Large intestine (tissue), 3 donors: ENCODE results near the gene ANKS6. TPM values are rescaled to one million over a fixed set of nuclear protein-coding genes. Genes with fewer than 3 reads are reported as not detected.
A peak's percentile ranks its signal among the peaks of the same experiment; 100 is the strongest.

ENCODE experiments used
- DNase-seq, 2 donors: peaks; one replicate each; pipeline versions ENCODE4 v3.0.0 to v3.0.0-alpha.2; 2013
- H3K27ac ChIP-seq: one replicate; pipeline ENCODE4 v1.5.1; 2013; ENCODE audit warnings: low read length
- H3K27me3 ChIP-seq: 2 replicates; pipeline ENCODE4 v1.6.1; 2013; ENCODE audit warnings: low read length; ENCODE audit not compliant: control insufficient read depth, insufficient read depth
- H3K36me3 ChIP-seq: 2 replicates; pipeline ENCODE4 v1.6.1; 2013; ENCODE audit warnings: low read length; ENCODE audit not compliant: control insufficient read depth, insufficient read depth
- H3K4me1 ChIP-seq: one replicate; pipeline ENCODE4 v1.6.1; 2013; ENCODE audit warnings: low read length; ENCODE audit not compliant: control insufficient read depth, insufficient read depth
- H3K4me3 ChIP-seq: one replicate; pipeline ENCODE4 v1.5.1; 2013; ENCODE audit warnings: low read length
- H3K9me3 ChIP-seq: one replicate; pipeline ENCODE4 v1.6.1; 2013; ENCODE audit warnings: mild to moderate bottlenecking, low read depth, low read length, moderate library complexity; ENCODE audit not compliant: control insufficient read depth
- WGBS: methylation state at CpG from one replicate; pipeline ENCODE4 v1.1.5; 2013; ENCODE audit warnings: low lambda C conversion rate; ENCODE audit not compliant: insufficient coverage; 5-methylcytosine and 5-hydroxymethylcytosine counted together
- polyA plus RNA-seq: library from polyadenylated mRNA; unstranded; fragments of 120-200 nt; gene quantifications from one replicate; pipeline ENCODE4 v1.2.1, GENCODE V29; 2013

The ANKS6 gene
- polyA plus RNA-seq, 1 donor = 36.9 TPM

GRCh38 chr9:98807070-98807813 lies 10.9 kb upstream of the ANKS6 start, which contains the start of gene GALNT12:
Gene GALNT12 (plus strand): TSS chr9:98807670. CDS start chr9:98807699, 29 bp downstream.
- peaks cover 41% of the 10 kb centered on the region for H3K4me1 ChIP-seq

GRCh38 chr9:98806394-98807035 lies 10.2 kb upstream of the ANKS6 start:
- WGBS = 90% methylated on average over 2 of the region's 8 CpGs
- Histone ChIP-seq H3K27me3 (peaks cover 2% of the 10 kb centered on the region), H3K4me1 (peaks cover 41% of the 10 kb centered on the region)

More at GRCh38 chr9:98807070-98807813, 10.9 kb upstream of the ANKS6 start, which contains the start of gene GALNT12:
- Histone ChIP-seq H3K27ac (peak within 1 kb of the TSS; percentile 60), H3K4me3 (peak within 1 kb of the TSS; percentile 60), H3K36me3 (no peaks in the 10 kb centered on the region), H3K9me3 (no peaks in the 10 kb centered on the region), H3K27me3 (peaks cover 2% of the 10 kb centered on the region)
- WGBS = no CpG with 5 or more reads among the region's 51 CpGs
- DNase-seq = peak; percentile 40 to 74

GRCh38 chr9:98805506-98806272 lies 9.3 kb upstream of the ANKS6 start:
- no peaks in the 10 kb centered on the region for H3K36me3 ChIP-seq
- H3K27me3 ChIP-seq = peaks cover 2% of the 10 kb centered on the region
- no peak overlapping the region for H3K27ac ChIP-seq
- WGBS = no CpG with 5 or more reads among the region's 8 CpGs
- no peaks in the 10 kb centered on the region for H3K9me3 ChIP-seq
- no peak overlapping the region for H3K4me3 ChIP-seq
- H3K4me1 ChIP-seq = peaks cover 41% of the 10 kb centered on the region
- DNase-seq = peak; percentile 86 to 91

More at GRCh38 chr9:98806394-98807035, 10.2 kb upstream of the ANKS6 start:
- no peak for DNase-seq
- Histone ChIP-seq H3K36me3 (no peaks in the 10 kb centered on the region), H3K4me3 (no peak overlapping the region), H3K9me3 (no peaks in the 10 kb centered on the region), H3K27ac (peak overlapping the region; percentile 26)

GRCh38 chr9:98804083-98804482 lies 7.7 kb upstream of the ANKS6 start:
- Histone ChIP-seq H3K27me3 (peaks cover 2% of the 10 kb centered on the region), H3K9me3 (no peaks in the 10 kb centered on the region), H3K27ac (no peak overlapping the region), H3K36me3 (no peaks in the 10 kb centered on the region), H3K4me1 (peaks cover 27% of the 10 kb centered on the region), H3K4me3 (no peak overlapping the region)
- WGBS = 60% methylated on average over 1 of the region's 2 CpGs
- DNase-seq = no peak

- Histone ChIP-seq H3K4me1 (peaks cover 16% of the 10 kb centered on the region), H3K27me3 (no peaks in the 10 kb centered on the region), H3K36me3 (no peaks in the 10 kb centered on the region), H3K4me3 (no peak overlapping the region), H3K9me3 (no peaks in the 10 kb centered on the region), H3K27ac (no peak overlapping the region)
- DNase-seq = no peak
- no CpG with 5 or more reads among the region's 1 CpG for WGBS
Observed at GRCh38 chr9:98801969-98802371, 5.6 kb upstream of the ANKS6 start.

- Histone ChIP-seq H3K27ac (no peak overlapping the region), H3K36me3 (no peaks in the 10 kb centered on the region), H3K9me3 (no peaks in the 10 kb centered on the region), H3K27me3 (no peaks in the 10 kb centered on the region), H3K4me3 (no peak overlapping the region), H3K4me1 (peaks cover 12% of the 10 kb centered on the region)
- WGBS = no CpG with 5 or more reads among the region's 1 CpG
- no peak for DNase-seq
Observed at GRCh38 chr9:98801561-98801960, 5.2 kb upstream of the ANKS6 start.

- peaks cover 8% of the 10 kb centered on the region for H3K4me1 ChIP-seq
- no peak overlapping the region for H3K27ac ChIP-seq
- WGBS = no CpG with 5 or more reads among the region's 3 CpGs
- no peaks in the 10 kb centered on the region for H3K36me3 ChIP-seq
- no peak for DNase-seq
- no peaks in the 10 kb centered on the region for H3K27me3 ChIP-seq
- H3K9me3 ChIP-seq = no peaks in the 10 kb centered on the region
- no peak overlapping the region for H3K4me3 ChIP-seq
Observed at GRCh38 chr9:98798254-98798653, 1.9 kb upstream of the ANKS6 start.

GRCh38 chr9:98797491-98797890 lies 1.1 kb upstream of the ANKS6 start:
- H3K9me3 ChIP-seq = no peaks in the 10 kb centered on the region
- H3K36me3 ChIP-seq = no peaks in the 10 kb centered on the region
- WGBS = no CpG with 5 or more reads among the region's 4 CpGs
- no peaks in the 10 kb centered on the region for H3K27me3 ChIP-seq
- DNase-seq = no peak
- peaks cover 8% of the 10 kb centered on the region for H3K4me1 ChIP-seq
- no peak overlapping the region for H3K27ac ChIP-seq
- no peak overlapping the region for H3K4me3 ChIP-seq

GRCh38 chr9:98795970-98796363 lies 388 bp downstream of the ANKS6 start:
- Histone ChIP-seq H3K4me3 (peak overlapping the region; percentile 55), H3K27ac (no peak overlapping the region), H3K27me3 (no peaks in the 10 kb centered on the region), H3K4me1 (peaks cover 21% of the 10 kb centered on the region), H3K9me3 (no peaks in the 10 kb centered on the region), H3K36me3 (no peaks in the 10 kb centered on the region)
- DNase-seq = peak in 1 of 2 donors; percentile 60
- whole genome bisulfite sequencing = no CpG with 5 or more reads among the region's 48 CpGs

GRCh38 chr9:98795295-98795955 lies 930 bp downstream of the ANKS6 start:
- peak overlapping the region; percentile 55 for H3K4me3 ChIP-seq
- DNase-seq = no peak
- H3K36me3 ChIP-seq = peaks cover 2% of the 10 kb centered on the region
- no CpG with 5 or more reads among the region's 12 CpGs for WGBS
- H3K4me1 ChIP-seq = peaks cover 25% of the 10 kb centered on the region
- H3K27ac ChIP-seq = no peak overlapping the region
- H3K27me3 ChIP-seq = no peaks in the 10 kb centered on the region
- no peaks in the 10 kb centered on the region for H3K9me3 ChIP-seq
